Astrocyte of the spinal cord (primary cell): ENCODE measurements around the gene CPLX4.

Source experiments
- DNase-seq: peaks from one replicate; pipeline ENCODE4 v3.0.0; 2011; ENCODE audit warnings: low read depth, low spot score
- H3K4me3 ChIP-seq: 2 replicates; pipeline ENCODE4 v1.5.1; 2011; ENCODE audit warnings: low read depth, mild to moderate bottlenecking, low read length, moderate library complexity
- in situ Hi-C: cut with HindIII; loops from 2 replicates; pipeline ENCODE4 v1.10.0; 2017; ENCODE audit warnings: low sequenced_read_pairs
- TF ChIP-seq, protein P1 (sequence below): IDR thresholded peaks from 2 replicates; pipeline ENCODE4 v1.5.1; 2012; ENCODE audit warnings: low read depth, mild to moderate bottlenecking, low read length, inconsistent platforms

Gene CPLX4

DNA sequence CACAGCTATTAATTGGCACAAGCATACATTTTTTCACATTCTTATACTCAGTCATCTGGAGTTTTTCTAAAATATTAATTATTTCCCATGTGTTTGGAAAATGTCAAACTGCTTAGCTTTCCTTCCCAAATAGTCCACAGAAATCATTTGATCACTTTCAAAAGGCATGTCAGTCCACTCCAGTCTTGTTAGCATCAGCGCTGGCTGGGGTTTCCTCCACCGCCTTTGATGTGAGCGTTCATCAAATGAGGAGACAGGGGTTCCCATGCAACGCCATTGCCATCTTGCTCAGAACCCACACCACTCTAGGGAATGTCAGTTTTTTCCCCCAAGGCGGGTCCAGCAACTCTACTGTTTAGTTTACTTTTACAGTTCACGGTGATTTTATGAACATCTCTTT is 32.1 kb downstream of the CPLX4 start:
- in situ Hi-C loops: no loop called here

DNA sequence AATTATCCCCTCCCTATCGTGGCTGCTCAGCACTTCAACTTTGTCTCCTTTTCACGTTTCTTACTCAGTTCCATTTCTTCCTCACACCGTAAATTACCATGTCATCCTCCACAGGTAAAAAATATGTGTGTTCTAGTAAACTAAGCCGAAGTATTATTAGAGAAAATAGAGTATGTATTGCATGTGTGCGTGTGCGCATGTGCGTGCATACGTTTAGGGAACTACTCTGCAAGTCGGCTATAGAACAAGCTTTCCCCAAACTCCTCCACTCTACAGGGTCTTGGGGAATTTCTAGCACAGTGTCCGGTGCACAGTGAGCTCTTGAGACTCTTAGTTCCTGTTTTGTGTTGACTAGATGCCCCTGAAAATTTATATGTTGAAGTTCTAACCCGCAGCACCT is 36.1 kb downstream of the CPLX4 start:
- no peak for DNase-seq
- in situ Hi-C loops: no loop called here
- TF ChIP-seq, protein P1, sequence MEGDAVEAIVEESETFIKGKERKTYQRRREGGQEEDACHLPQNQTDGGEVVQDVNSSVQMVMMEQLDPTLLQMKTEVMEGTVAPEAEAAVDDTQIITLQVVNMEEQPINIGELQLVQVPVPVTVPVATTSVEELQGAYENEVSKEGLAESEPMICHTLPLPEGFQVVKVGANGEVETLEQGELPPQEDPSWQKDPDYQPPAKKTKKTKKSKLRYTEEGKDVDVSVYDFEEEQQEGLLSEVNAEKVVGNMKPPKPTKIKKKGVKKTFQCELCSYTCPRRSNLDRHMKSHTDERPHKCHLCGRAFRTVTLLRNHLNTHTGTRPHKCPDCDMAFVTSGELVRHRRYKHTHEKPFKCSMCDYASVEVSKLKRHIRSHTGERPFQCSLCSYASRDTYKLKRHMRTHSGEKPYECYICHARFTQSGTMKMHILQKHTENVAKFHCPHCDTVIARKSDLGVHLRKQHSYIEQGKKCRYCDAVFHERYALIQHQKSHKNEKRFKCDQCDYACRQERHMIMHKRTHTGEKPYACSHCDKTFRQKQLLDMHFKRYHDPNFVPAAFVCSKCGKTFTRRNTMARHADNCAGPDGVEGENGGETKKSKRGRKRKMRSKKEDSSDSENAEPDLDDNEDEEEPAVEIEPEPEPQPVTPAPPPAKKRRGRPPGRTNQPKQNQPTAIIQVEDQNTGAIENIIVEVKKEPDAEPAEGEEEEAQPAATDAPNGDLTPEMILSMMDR: no peak
- H3K4me3 ChIP-seq: no peak overlapping the region

More for the DNA sequence above, 32.1 kb downstream of the CPLX4 start:
- TF ChIP-seq, protein P1: no peak
- no peak for DNase-seq
- no peak overlapping the region for H3K4me3 ChIP-seq

DNA sequence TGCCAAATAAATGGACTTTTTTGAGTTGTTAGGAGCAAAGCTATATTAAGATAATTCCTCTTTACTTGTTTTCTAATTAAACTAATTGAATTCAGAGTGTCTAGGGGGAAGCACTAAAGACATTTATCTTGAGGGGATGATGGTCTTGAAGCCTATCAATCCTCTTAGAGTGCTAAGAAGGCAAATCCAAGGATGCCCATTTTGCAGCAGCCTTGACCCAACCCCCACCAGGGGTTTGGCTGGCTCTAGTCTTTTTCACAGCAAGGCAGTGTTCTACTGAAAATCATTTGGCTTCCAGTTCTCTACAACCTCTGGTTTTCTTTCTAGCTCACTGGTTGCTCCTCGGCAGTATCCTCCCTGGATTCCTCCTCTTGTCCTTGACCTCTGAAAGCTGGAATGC is 38.7 kb downstream of the CPLX4 start:
- in situ Hi-C loops: no loop called here
- TF ChIP-seq, protein P1: no peak
- no peak for DNase-seq

DNA sequence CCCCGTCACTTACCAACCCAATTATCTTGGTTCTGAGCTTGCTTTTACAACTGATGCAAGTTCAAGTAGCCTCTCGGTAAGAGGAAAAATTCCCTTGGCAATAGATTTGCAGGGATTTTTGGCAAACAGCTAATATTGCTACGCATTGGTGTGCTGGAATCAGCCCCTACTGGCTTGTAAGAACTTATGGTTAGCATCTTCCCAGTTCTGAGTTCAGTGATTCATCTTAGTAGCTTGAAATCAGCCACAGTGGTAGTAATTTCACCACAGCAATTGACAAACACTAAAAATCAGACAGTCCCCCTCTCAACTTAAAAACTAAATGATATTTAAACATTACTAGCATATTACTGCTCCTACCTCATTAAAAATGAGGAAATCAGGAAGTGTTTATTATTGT is 39.3 kb downstream of the CPLX4 start:
- TF ChIP-seq, protein P1: no peak
- no peak overlapping the region for H3K4me3 ChIP-seq
- DNase-seq: no peak
- in situ Hi-C loops: no loop called here

More for the DNA sequence above, 38.7 kb downstream of the CPLX4 start:
- H3K4me3 ChIP-seq: no peak overlapping the region

DNA sequence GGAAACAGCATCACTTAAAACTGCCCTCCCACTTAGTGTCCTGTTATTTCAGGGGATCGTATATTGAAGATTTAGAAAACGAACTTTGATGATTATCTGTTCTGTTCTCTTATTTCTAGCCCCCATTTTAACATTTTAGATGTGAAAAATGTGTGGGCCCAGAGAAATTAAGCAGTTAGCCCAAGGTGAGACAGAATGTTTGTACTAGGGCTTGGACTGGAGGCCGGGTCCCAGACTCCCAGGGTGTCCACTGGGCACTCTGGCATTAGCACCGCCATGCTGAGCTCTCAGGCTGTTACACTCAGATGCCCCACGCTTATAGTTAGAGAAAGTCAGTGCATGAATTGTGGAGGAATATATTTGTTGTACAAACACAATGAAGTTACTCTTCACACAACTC is 39.7 kb downstream of the CPLX4 start:
- H3K4me3 ChIP-seq: no peak overlapping the region
- TF ChIP-seq, protein P1: no peak
- no peak for DNase-seq
- in situ Hi-C loops: no loop called here

DNA sequence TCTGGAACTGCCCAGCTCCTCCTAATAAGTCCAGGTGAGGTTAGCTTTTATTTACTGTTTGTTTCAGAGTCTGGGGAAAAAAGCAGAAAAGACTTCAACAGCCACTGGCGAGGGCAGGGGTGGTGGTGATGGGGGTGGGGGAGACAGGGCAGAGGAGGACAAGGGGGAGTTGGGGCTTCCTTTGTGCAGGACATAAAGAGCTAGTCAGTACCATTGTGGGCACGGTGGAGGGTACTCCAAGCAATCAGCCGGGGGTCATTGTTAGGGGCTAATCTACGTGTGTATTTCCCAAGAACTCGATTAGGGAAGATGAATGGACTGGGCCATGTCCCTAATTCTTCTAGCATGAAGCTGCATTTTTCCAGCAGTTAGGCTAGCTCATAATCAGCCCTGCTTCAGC is 42.4 kb downstream of the CPLX4 start:
- no peak for DNase-seq
- TF ChIP-seq, protein P1: no peak
- in situ Hi-C loops: no loop called here
- no peak overlapping the region for H3K4me3 ChIP-seq

DNA sequence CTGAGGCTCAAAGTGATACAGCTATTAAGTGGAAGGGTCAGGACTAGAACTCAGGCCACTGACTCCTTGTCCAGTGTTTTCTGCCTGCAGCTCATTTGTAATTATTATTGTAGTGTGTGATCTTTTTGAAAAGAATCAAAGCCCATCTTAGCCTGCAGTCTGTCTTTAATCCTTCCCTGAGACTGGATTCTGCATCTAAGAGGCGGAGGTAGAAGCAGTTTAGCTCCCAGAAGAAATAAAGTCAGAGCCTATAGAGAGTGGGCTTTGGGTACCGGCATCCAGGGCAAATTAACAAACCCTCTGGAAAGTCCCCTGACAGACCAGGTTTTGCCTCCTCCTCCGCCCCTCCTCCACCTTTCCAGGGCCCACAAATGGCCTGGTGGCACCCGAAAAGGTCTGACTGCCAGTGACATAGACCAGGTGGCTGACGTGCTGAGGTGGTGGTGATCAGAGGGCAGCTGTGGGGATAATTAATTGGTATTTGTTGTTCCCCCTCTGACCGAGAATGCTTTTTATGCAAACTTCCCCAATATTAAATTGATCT is 43.0 kb downstream of the CPLX4 start:
- TF ChIP-seq, protein P1: no peak
- H3K4me3 ChIP-seq: no peak overlapping the region
- in situ Hi-C loops: no loop called here
- DNase-seq: no peak
